ENCODE results near the gene DHRSX.
"Not testable (repeated sequence)": the region's sequence is repeated elsewhere in the genome, so short reads cannot be mapped to it uniquely, and the experiment has no call there.

The DHRSX gene

GRCh38 chrX:2495595-2495994 lies 5.2 kb downstream of the DHRSX start:
- DNase-seq = no peak

- DNase-seq = no peak
Observed at GRCh38 chrX:2492531-2493218, 8.1 kb downstream of the DHRSX start.

- no peak for DNase-seq
Observed at GRCh38 chrX:2490634-2491033, 10.1 kb downstream of the DHRSX start.

- no peak for DNase-seq
Observed at GRCh38 chrX:2489446-2490445, 11.0 kb downstream of the DHRSX start.

- DNase-seq = no peak
Observed at GRCh38 chrX:2488621-2489285, 12.0 kb downstream of the DHRSX start.

GRCh38 chrX:2487366-2487765 lies 13.4 kb downstream of the DHRSX start:
- no peak for DNase-seq

GRCh38 chrX:2486476-2487133 lies 14.2 kb downstream of the DHRSX start:
- DNase-seq = no peak

GRCh38 chrX:2485789-2486345 lies 14.9 kb downstream of the DHRSX start:
- DNase-seq = no peak

GRCh38 chrX:2484721-2485648 lies 15.8 kb downstream of the DHRSX start:
- no peak for DNase-seq

- DNase-seq = no peak
Observed at GRCh38 chrX:2484256-2484655, 16.5 kb downstream of the DHRSX start.

- no peak for DNase-seq
Observed at GRCh38 chrX:2483398-2484060, 17.2 kb downstream of the DHRSX start.

- DNase-seq = not testable (repeated sequence)
Observed at GRCh38 chrX:2481597-2481996, 19.2 kb downstream of the DHRSX start.

- DNase-seq = not testable (repeated sequence)
Observed at GRCh38 chrX:2479982-2480381, 20.8 kb downstream of the DHRSX start.

- DNase-seq = no peak
Observed at GRCh38 chrX:2479420-2479780, 21.4 kb downstream of the DHRSX start.

- DNase-seq = no peak
Observed at GRCh38 chrX:2478546-2479419, 22.0 kb downstream of the DHRSX start.

- not testable (repeated sequence) for DNase-seq
Observed at GRCh38 chrX:2477313-2477712, 23.5 kb downstream of the DHRSX start.

GRCh38 chrX:2474963-2475726 lies 25.6 kb downstream of the DHRSX start:
- no peak for DNase-seq

- no peak for DNase-seq
Observed at GRCh38 chrX:2474280-2474962, 26.4 kb downstream of the DHRSX start.
